Hematopoietic multipotent progenitor cell treated with erythropoietin and hydrocortisone succinate and interleukin-3 and kit ligand, for 4 days (in vitro differentiated cells): ENCODE data around the gene CCT2.

Experiments used
- DNase-seq: peaks from one replicate; pipeline ENCODE4 v3.0.0-alpha.2; 2015

The CCT2 gene

GRCh38 chr12:69644511-69644910 lies 59.3 kb downstream of the CCT2 start:
- no peak for DNase-seq

GRCh38 chr12:69645031-69645430 lies 59.8 kb downstream of the CCT2 start:
- no peak for DNase-seq

- no peak for DNase-seq
These were observed 61.9 kb downstream of the CCT2 start for GRCh38 chr12:69647178-69647577.

- DNase-seq: no peak
These were observed 63.2 kb downstream of the CCT2 start for GRCh38 chr12:69648476-69648875.

- peak; percentile 10 for DNase-seq
These were observed 64.3 kb downstream of the CCT2 start for GRCh38 chr12:69649529-69649928.
